Naive thymus-derived CD4-positive, alpha-beta T cell (primary cell): Measurements from ENCODE around the gene CASTOR1. TPM values are rescaled to one million over a fixed set of nuclear protein-coding genes. Genes with fewer than 3 reads are reported as not detected.
"Not testable (repeated sequence)": the region's sequence is repeated elsewhere in the genome, so short reads cannot be mapped to it uniquely, and the experiment has no call there.

ENCODE experiments used
- ATAC-seq: fragments of 150-1000 bp; cut with Tn5 transposase; 2 replicates; pipeline ENCODE4 v1.10.0; 2021; ENCODE audit warnings: mild to moderate bottlenecking, moderate library complexity
- CTCF ChIA-PET: fragments of 350-600 bp; sonication (Branson Sonifier 250); formaldehyde crosslinking; loops from one replicate; lab custom pipeline; 2021; ENCODE audit warnings: antibody characterized with exemption; lab: Charles Lee
- POLR2A ChIA-PET: fragments of 350-600 bp; sonication (Branson Sonifier 250); formaldehyde crosslinking; loops from one replicate; lab custom pipeline; 2021; ENCODE audit warnings: antibody characterized with exemption, inconsistent platforms; lab: Charles Lee
- DNase-seq, 9 donors: peaks; one replicate each; pipeline versions ENCODE4 v3.0.0 to v3.0.0-alpha.2; 2020 to 2022; ENCODE audit warnings: mixed read lengths in 1 of 9
- H3K27ac ChIP-seq: one replicate; pipeline ENCODE4 v1.7.0; 2013; ENCODE audit warnings: mild to moderate bottlenecking, low read depth, low read length, moderate library complexity
- H3K27me3 ChIP-seq, 2 donors: one replicate each; pipeline ENCODE4 v1.7.0; 2013; ENCODE audit warnings: low read length in 2 of 2, mild to moderate bottlenecking in 2 of 2, moderate library complexity in 2 of 2; ENCODE audit not compliant: control insufficient read depth in 2 of 2, insufficient read depth in 2 of 2
- H3K36me3 ChIP-seq, 3 experiments: 1 replicate in 2 of 3; 2 replicates in 1 of 3; pipeline ENCODE4 v1.7.0; 2013; ENCODE audit warnings: low read length in 3 of 3, mild to moderate bottlenecking in 3 of 3, moderate library complexity in 1 of 3; ENCODE audit not compliant: insufficient read depth in 3 of 3, control insufficient read depth in 2 of 3
- H3K4me1 ChIP-seq, 2 donors: one replicate each; pipeline ENCODE4 v1.7.0; 2013; ENCODE audit warnings: low read length in 2 of 2, mild to moderate bottlenecking in 2 of 2, moderate library complexity in 1 of 2; ENCODE audit not compliant: control insufficient read depth in 2 of 2, insufficient read depth in 2 of 2
- H3K4me3 ChIP-seq: 2 replicates; pipeline ENCODE4 v1.7.0; 2013; ENCODE audit warnings: mild to moderate bottlenecking, low read length
- H3K9me3 ChIP-seq, 3 experiments: 1 replicate in 2 of 3; 2 replicates in 1 of 3; pipeline ENCODE4 v1.7.0; 2013; ENCODE audit warnings: low read length in 3 of 3; ENCODE audit not compliant: control insufficient read depth in 2 of 3
- H3K27ac Mint-ChIP-seq, 9 donors: one replicate each; pipeline ENCODE4 v1.8.0; 2020 to 2022; ENCODE audit warnings: mixed read lengths in 9 of 9, mild to moderate bottlenecking in 8 of 9, moderate library complexity in 5 of 9, inconsistent platforms in 2 of 9
- H3K27me3 Mint-ChIP-seq, 5 donors: one replicate each; pipeline ENCODE4 v1.8.0; 2021 to 2022; ENCODE audit warnings: mixed read lengths in 5 of 5, mild to moderate bottlenecking in 1 of 5
- H3K36me3 Mint-ChIP-seq, 5 donors: one replicate each; pipeline ENCODE4 v1.8.0; 2020 to 2022; ENCODE audit warnings: mixed read lengths in 5 of 5, mild to moderate bottlenecking in 3 of 5, inconsistent platforms in 1 of 5
- H3K4me1 Mint-ChIP-seq, 7 donors: one replicate each; pipeline ENCODE4 v1.8.0; 2020 to 2022; ENCODE audit warnings: mixed read lengths in 7 of 7, mild to moderate bottlenecking in 3 of 7, inconsistent platforms in 1 of 7
- H3K4me3 Mint-ChIP-seq, 10 donors: one replicate each; pipeline ENCODE4 v1.8.0; 2020 to 2022; ENCODE audit warnings: mild to moderate bottlenecking in 10 of 10, mixed read lengths in 10 of 10, moderate library complexity in 6 of 10, inconsistent platforms in 2 of 10
- H3K9me3 Mint-ChIP-seq, 11 donors: one replicate each; pipeline ENCODE4 v1.8.0; 2020 to 2022; ENCODE audit warnings: mixed read lengths in 11 of 11, mild to moderate bottlenecking in 4 of 11, inconsistent platforms in 1 of 11, moderate library complexity in 1 of 11
- intact Hi-C, 2 donors: fragments of 100-400 bp; cut with micrococcal nuclease; formaldehyde crosslinking; loops; one replicate each; pipeline ENCODE4 v1.15.1; 2023
- polyA plus RNA-seq, 2 donors: library from polyadenylated mRNA; unstranded; fragments of 300-500 nt; fragmentation: Illumina TruSeq; gene quantifications; one replicate each; pipeline ENCODE4 v1.2.3, GENCODE V29; 2021
- total RNA-seq, 6 experiments: library from RNA in 5 of 6; stranded (reverse) in 5 of 6; gene quantifications; 1 replicate in 5 of 6; 2 replicates in 1 of 6; pipeline ENCODE4 v1.2.3 and lab custom pipeline; 2021 to 2026

CASTOR1 gene
- total RNA-seq (10 to 100 TPM; 12.4 to 21.3 (median 17.9) TPM), polyA plus RNA-seq (10 to 100 TPM; 19.0 to 43.0 TPM), total RNA-seq (lab: John Stamatoyannopoulos, UW) (1.2 reads per million)

GRCh38 chr22:30289141-30289979, at the start of gene CASTOR1:
CASTOR1 (minus strand) TSS chr22:30289505; CDS start chr22:30289497, 8 bp downstream.
- Mint-ChIP-seq H3K4me3 (peak within 1 kb of the TSS; percentile 87 to 93 (median 90)), H3K4me1 (peaks cover 12 to 55% (median 39%) of the 10 kb centered on the region in 7 donors), H3K27ac (peak within 1 kb of the TSS; percentile 85 to 96 (median 92)), H3K36me3 (peaks cover 5 to 23% (median 11%) of the 10 kb centered on the region in 5 donors), H3K27me3 (no peaks in the 10 kb centered on the region), H3K9me3 (no peaks in the 10 kb centered on the region)
- no peaks in the 10 kb centered on the region for H3K27me3 ChIP-seq
- peak; percentile 89 for ATAC-seq
- peak within 1 kb of the TSS; percentile 80 for H3K4me3 ChIP-seq
- peak; percentile 78 to 97 (median 84) for DNase-seq
- no peaks in the 10 kb centered on the region for H3K9me3 ChIP-seq
- POLR2A ChIA-PET = interaction anchor here (1.0 to 32.8 kb wide), 12 partner anchors 9 to 183 kb away, joined by 3 to 1265 read pairs (median 10); partner anchors contain the start of genes CCDC157, OSM, RNF215 and SEC14L2
- peaks cover 25 to 27% of the 10 kb centered on the region in 2 donors for H3K4me1 ChIP-seq
- peak within 1 kb of the TSS; percentile 75 for H3K27ac ChIP-seq
- H3K36me3 ChIP-seq = peaks cover 0 to 49% (median 19%) of the 10 kb centered on the region in 3 experiments
- intact Hi-C loops = loop anchor here (1.0 to 5.0 kb wide), 11 partner anchors 16 to 793 kb away; partner anchors contain the start of genes SF3A1 (in 2 of the 2), SMTN (in 1 of the 2), TBC1D10A (in 1 of the 2) and UQCR10 (in 1 of the 2)
- CTCF ChIA-PET = interaction anchor here (1.0 to 8.8 kb wide), 22 partner anchors 12 to 195 kb away, joined by 3 to 157 read pairs (median 7); partner anchors contain the start of genes CCDC157, MTFP1, OSM and RNF215

GRCh38 chr22:30338802-30339201, 49.5 kb upstream of the CASTOR1 start:
- Histone ChIP-seq H3K9me3 (no peaks in the 10 kb centered on the region), H3K36me3 (peaks cover 67 to 100% (median 86%) of the 10 kb centered on the region in 3 experiments), H3K4me3 (no peak overlapping the region), H3K27ac (no peak overlapping the region), H3K27me3 (no peaks in the 10 kb centered on the region), H3K4me1 (peaks cover 0 to 4% of the 10 kb centered on the region in 2 donors)
- ATAC-seq (no peak), DNase-seq (no peak)
- ChIA-PET CTCF (interaction anchor here (0.6 kb wide), 1 partner anchor 150 kb away, joined by 3 read pairs; no protein-coding TSS in a partner anchor), POLR2A (interaction anchor here (1.3 to 48.9 kb wide), 2 partner anchors 16 to 38 kb away, joined by 3 to 1265 read pairs; partner anchors contain the start of gene CASTOR1)
- H3K27ac Mint-ChIP-seq = peak overlapping the region in 1 of 9 donors; percentile 66
- peaks cover 13 to 66% (median 29%) of the 10 kb centered on the region in 5 donors for H3K36me3 Mint-ChIP-seq
- H3K27me3 Mint-ChIP-seq = no peaks in the 10 kb centered on the region
- no peak overlapping the region for H3K4me3 Mint-ChIP-seq
- H3K4me1 Mint-ChIP-seq = peaks cover 0 to 23% (median 4%) of the 10 kb centered on the region in 7 donors
- peaks cover 0 to 3% (median 0%) of the 10 kb centered on the region in 11 donors for H3K9me3 Mint-ChIP-seq
- intact Hi-C loops = no loop called here

- H3K9me3 Mint-ChIP-seq, ATAC-seq, H3K27me3 Mint-ChIP-seq, H3K27ac ChIP-seq, H3K4me1 ChIP-seq, H3K4me3 Mint-ChIP-seq, DNase-seq, intact Hi-C loops, H3K9me3 ChIP-seq, H3K4me3 ChIP-seq, H3K27me3 ChIP-seq: not testable (repeated sequence)
- ChIA-PET POLR2A (interaction anchor here (0.7 to 48.9 kb wide), 3 partner anchors 17 to 105 kb away, joined by 3 to 1265 read pairs (median 3); partner anchors contain the start of gene CASTOR1), CTCF (interaction anchor here (0.6 to 0.7 kb wide), 2 partner anchors 150 to 234 kb away, joined by 3 read pairs; no protein-coding TSS in a partner anchor)
- Mint-ChIP-seq H3K4me1 (peaks cover 0 to 27% (median 4%) of the 10 kb centered on the region in 7 donors), H3K27ac (peak overlapping the region in 2 of 9 donors; percentile 8 to 43), H3K36me3 (peaks cover 11 to 63% (median 26%) of the 10 kb centered on the region in 5 donors)
- H3K36me3 ChIP-seq = peaks cover 63 to 100% (median 86%) of the 10 kb centered on the region in 3 experiments
These were observed 49.0 kb upstream of the CASTOR1 start for GRCh38 chr22:30338341-30338740.

- DNase-seq = no peak
- CTCF ChIA-PET = interaction anchor here (0.7 kb wide), 1 partner anchor 233 kb away, joined by 3 read pairs; no protein-coding TSS in a partner anchor
- Histone ChIP-seq H3K27ac (no peak overlapping the region), H3K36me3 (peaks cover 54 to 100% (median 80%) of the 10 kb centered on the region in 3 experiments), H3K4me3 (no peak overlapping the region), H3K9me3 (no peaks in the 10 kb centered on the region), H3K4me1 (peaks cover 0 to 5% of the 10 kb centered on the region in 2 donors), H3K27me3 (no peaks in the 10 kb centered on the region)
- peaks cover 0 to 33% (median 0%) of the 10 kb centered on the region in 7 donors for H3K4me1 Mint-ChIP-seq
- intact Hi-C loops = no loop called here
- H3K4me3 Mint-ChIP-seq = no peak overlapping the region
- H3K27ac Mint-ChIP-seq = peak overlapping the region in 1 of 9 donors; percentile 10
- peaks cover 8 to 56% (median 23%) of the 10 kb centered on the region in 5 donors for H3K36me3 Mint-ChIP-seq
- POLR2A ChIA-PET = interaction anchor here (1.1 to 48.9 kb wide), 3 partner anchors 10 to 36 kb away, joined by 4 to 1265 read pairs (median 10); partner anchors contain the start of genes CASTOR1 and TBC1D10A
- H3K9me3 Mint-ChIP-seq = peaks cover 0 to 3% (median 0%) of the 10 kb centered on the region in 11 donors
- H3K27me3 Mint-ChIP-seq = no peaks in the 10 kb centered on the region
- no peak for ATAC-seq
These were observed 48.1 kb upstream of the CASTOR1 start for GRCh38 chr22:30337461-30337778.

GRCh38 chr22:30336752-30337460, 47.6 kb upstream of the CASTOR1 start:
- no peak overlapping the region for H3K4me3 Mint-ChIP-seq
- peaks cover 0 to 5% of the 10 kb centered on the region in 2 donors for H3K4me1 ChIP-seq
- intact Hi-C loops = no loop called here
- H3K36me3 Mint-ChIP-seq = peaks cover 4 to 52% (median 20%) of the 10 kb centered on the region in 5 donors
- peaks cover 0 to 37% (median 0%) of the 10 kb centered on the region in 7 donors for H3K4me1 Mint-ChIP-seq
- H3K9me3 ChIP-seq = no peaks in the 10 kb centered on the region
- no peak overlapping the region for H3K4me3 ChIP-seq
- peaks cover 0 to 3% (median 0%) of the 10 kb centered on the region in 11 donors for H3K9me3 Mint-ChIP-seq
- H3K27ac Mint-ChIP-seq = peak overlapping the region in 4 of 9 donors; percentile 49 to 72 (median 62)
- no peaks in the 10 kb centered on the region for H3K27me3 ChIP-seq
- ChIA-PET CTCF (interaction anchor here (1.1 kb wide), 1 partner anchor 49 kb away, joined by 3 read pairs; no protein-coding TSS in a partner anchor), POLR2A (interaction anchor here (1.1 to 48.9 kb wide), 5 partner anchors 9 to 36 kb away, joined by 3 to 1265 read pairs (median 5); partner anchors contain the start of genes CASTOR1 and TBC1D10A)
- H3K27me3 Mint-ChIP-seq = no peaks in the 10 kb centered on the region
- H3K27ac ChIP-seq = no peak overlapping the region
- ATAC-seq = no peak
- H3K36me3 ChIP-seq = peaks cover 49 to 99% (median 75%) of the 10 kb centered on the region in 3 experiments
- no peak for DNase-seq
